22Rv1 (cell line): ENCODE data around the gene IL19.

Source experiments
- CTCF ChIP-seq: fragments of 450-650 bp; IDR thresholded peaks from 2 replicates; pipeline ENCODE4 v1.5.1; 2017; ENCODE audit warnings: mild to moderate bottlenecking
- ZFX ChIP-seq: fragments of 450-650 bp; IDR thresholded peaks from 2 replicates; pipeline ENCODE4 v1.6.1; 2017; ENCODE audit warnings: antibody characterized with exemption, borderline replicate concordance

- TF ChIP-seq CTCF (no peak), ZFX (no peak)
Measured at GRCh38 chr1:206860165-206860564, 89.6 kb downstream of the IL19 start.
